GM13976 (cell line): ENCODE results near the gene JDP2.

Source experiments
- DNase-seq: peaks from one replicate; pipeline ENCODE4 v3.0.0; 2012; ENCODE audit warnings: low spot score
- in situ Hi-C: fragments of 300-500 bp; cut with MboI; formaldehyde crosslinking; loops from one replicate; pipeline ENCODE4 v1.12.0; 2022; ENCODE audit warnings: low sequenced_read_pairs, mixed read lengths, inconsistent platforms; ENCODE audit not compliant: unreplicated experiment
- TF ChIP-seq, protein P1 (sequence below): IDR thresholded peaks from 2 replicates; pipeline ENCODE4 v1.5.1; 2012; ENCODE audit warnings: borderline replicate concordance, mild to moderate bottlenecking; ENCODE audit not compliant: insufficient read depth; ENCODE audit errors: extremely low read depth, missing control alignments, control extremely low read depth

The JDP2 gene

DNA sequence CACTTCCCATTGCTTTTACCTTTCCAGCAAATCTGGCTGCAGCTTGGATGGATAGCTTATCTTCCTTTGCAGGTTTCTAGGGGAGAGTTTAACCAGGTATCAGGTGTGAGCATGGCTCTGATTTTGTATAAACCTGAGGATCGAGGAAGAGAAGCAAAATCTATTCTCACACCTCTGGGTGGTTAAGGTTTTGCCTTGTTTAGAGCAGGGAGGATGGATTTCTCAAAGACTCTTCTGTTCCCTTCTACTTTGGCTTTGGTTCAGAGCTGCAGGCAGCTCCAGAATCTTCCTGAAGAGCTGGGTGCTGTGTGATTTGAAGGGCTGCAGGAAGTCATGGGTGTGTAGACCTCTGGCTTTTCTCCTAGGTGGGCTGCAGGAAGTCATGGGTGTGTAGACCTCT lies 1.7 kb downstream of the JDP2 start:
- TF ChIP-seq, protein P1, sequence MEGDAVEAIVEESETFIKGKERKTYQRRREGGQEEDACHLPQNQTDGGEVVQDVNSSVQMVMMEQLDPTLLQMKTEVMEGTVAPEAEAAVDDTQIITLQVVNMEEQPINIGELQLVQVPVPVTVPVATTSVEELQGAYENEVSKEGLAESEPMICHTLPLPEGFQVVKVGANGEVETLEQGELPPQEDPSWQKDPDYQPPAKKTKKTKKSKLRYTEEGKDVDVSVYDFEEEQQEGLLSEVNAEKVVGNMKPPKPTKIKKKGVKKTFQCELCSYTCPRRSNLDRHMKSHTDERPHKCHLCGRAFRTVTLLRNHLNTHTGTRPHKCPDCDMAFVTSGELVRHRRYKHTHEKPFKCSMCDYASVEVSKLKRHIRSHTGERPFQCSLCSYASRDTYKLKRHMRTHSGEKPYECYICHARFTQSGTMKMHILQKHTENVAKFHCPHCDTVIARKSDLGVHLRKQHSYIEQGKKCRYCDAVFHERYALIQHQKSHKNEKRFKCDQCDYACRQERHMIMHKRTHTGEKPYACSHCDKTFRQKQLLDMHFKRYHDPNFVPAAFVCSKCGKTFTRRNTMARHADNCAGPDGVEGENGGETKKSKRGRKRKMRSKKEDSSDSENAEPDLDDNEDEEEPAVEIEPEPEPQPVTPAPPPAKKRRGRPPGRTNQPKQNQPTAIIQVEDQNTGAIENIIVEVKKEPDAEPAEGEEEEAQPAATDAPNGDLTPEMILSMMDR: no peak
- DNase-seq: no peak
- in situ Hi-C loops: no loop called here

DNA sequence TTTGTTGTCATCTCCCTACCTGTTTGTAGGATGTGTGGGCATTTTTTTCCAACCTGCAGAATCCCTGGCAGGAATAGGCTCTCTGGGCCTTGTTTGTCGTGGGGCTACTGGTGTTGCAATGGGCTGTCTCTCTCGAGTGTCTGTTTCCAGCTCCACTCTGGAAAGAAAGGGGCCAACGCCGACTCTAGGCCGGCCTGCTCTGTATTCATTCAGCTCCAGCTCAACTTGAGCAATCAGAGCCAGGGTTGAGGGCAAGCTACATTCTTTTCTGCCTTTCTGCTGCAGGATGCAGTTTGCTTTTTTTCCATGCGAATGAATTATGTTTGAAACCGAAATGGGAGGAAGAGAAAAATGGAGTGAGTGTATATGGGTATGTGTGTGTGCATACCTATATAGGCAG lies 2.3 kb downstream of the JDP2 start:
- TF ChIP-seq, protein P1: no peak
- no peak for DNase-seq
- in situ Hi-C loops: no loop called here

DNA sequence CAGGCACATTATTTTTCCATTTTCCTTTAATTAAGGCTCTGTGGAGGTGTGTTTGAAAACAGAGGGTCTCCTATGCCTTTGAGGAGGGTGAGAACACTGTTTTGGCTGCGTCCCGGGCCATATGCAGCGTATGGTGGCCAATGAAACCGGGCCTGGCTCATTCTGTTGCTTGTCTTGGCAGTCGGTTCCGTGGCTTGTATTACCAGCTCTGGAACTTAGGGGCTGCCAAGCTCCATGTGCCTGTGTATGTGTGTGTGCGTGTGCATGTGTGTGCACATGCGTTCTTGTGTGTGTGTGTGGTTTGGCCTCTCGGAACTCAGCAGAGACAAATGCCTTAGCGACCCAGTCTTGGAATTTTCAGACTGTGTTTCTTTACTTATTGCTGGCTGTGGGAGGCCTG lies 2.7 kb downstream of the JDP2 start:
- in situ Hi-C loops: no loop called here

DNA sequence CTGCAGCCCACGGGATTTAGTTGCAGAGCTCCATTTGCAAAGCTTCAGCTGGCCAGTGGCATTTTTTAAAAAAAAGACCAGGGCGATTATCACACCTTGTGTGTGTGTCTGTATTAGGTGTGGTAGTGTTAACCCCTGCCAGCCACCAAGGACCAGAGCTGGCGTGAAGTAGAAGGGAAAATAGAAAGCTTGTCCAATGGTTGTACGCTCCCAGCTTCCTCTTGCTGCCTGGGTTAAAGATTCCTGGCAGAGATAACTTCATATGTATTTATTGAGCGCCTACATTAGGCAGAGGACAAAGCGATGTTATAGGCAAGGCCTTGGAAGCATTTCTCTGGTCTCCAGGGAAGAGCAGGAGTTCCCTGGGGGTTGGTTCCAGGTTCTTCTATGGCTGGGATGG lies 3.2 kb downstream of the JDP2 start:
- TF ChIP-seq, protein P1: no peak
- in situ Hi-C loops: no loop called here
- no peak for DNase-seq

More for the DNA sequence above, 2.7 kb downstream of the JDP2 start:
- TF ChIP-seq, protein P1: no peak
- DNase-seq: no peak

DNA sequence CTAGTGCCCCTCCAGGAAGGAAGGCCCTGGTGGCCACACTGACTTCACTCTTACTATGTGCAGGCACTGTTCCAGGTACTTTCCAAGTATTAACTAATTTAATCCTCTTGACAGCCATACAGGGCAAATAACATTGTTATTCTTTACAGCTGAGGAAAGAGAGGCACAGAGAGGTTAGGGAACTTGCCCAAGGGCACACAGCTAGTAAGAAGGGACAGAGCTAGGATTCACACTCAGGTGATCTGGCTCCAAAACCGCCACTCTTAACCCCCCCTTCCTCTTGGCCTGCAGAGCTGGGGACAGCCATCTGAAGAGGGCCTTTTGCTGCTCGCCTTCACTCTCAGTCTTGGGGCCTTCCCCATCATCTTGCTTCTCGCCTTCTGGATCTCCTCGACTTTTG lies 4.0 kb downstream of the JDP2 start:
- in situ Hi-C loops: no loop called here
- TF ChIP-seq, protein P1: no peak
- no peak for DNase-seq

DNA sequence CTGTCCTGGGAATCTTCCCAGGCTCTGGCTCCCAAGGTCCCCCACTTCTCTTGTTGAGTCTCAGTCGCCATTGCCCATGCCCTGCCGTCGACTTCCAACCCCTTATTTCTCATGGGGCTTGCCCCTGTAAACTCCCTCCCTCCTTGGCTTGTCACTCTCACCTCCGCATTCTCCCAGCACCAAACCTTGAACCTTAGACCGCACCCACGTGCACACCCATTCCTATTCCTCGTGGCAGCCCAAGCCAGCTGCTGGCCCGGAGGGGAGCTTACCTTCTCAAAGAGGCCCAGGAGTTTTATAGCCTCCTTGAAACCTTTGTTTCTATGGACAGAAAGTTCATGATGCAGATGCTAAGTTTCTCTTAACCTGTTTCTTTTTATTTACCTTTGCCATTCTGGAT lies 4.6 kb downstream of the JDP2 start:
- TF ChIP-seq, protein P1: no peak
- DNase-seq: no peak
- in situ Hi-C loops: no loop called here

DNA sequence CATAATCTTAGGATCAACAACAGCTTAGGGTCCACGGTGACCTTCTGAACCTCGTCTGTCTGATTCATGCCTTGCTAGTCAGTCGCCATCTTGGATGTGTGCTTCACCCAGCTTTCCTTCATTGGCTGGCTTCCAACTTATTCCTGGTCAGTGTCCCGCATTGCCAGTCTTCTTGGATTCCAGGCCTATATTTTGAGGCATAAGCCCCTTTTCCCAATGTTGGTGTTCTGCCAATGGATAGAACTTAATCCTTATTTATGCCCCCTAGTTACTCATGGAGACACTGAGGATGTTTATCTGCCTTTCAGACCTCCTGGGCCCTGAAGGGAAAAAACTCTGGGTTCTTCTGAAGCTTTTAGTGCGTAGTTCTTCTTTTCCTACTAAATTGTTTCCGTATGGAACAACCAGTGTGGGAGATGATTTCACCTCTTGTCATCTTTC lies 5.8 kb downstream of the JDP2 start:
- in situ Hi-C loops: no loop called here
- TF ChIP-seq, protein P1: no peak
- no peak for DNase-seq
